Astrocyte (in vitro differentiated cells and primary cell): Measurements from ENCODE around the gene MAPK9. TPM values are rescaled to one million over a fixed set of nuclear protein-coding genes. Genes with fewer than 3 reads are reported as not detected.

ENCODE experiments used
- DNase-seq: peaks from one replicate; pipeline ENCODE4 v3.0.0-alpha.2; 2010; ENCODE audit warnings: low read depth
- FAIRE-seq: peaks from 2 replicates; lab custom pipeline; 2011; peaks lifted over from hg19 to GRCh38; lab: Jason Lieb, UNC
- H2AFZ ChIP-seq: 2 replicates; pipeline ENCODE4 v1.6.0; 2012; ENCODE audit warnings: low read depth, low read length, inconsistent platforms
- H3K27ac ChIP-seq: 2 replicates; pipeline ENCODE4 v1.5.1; 2011; ENCODE audit warnings: low read depth, low read length, inconsistent platforms
- H3K27me3 ChIP-seq: 2 replicates; pipeline ENCODE4 v1.6.0; 2011; ENCODE audit warnings: low read length, inconsistent platforms; ENCODE audit not compliant: insufficient read depth
- H3K36me3 ChIP-seq: 2 replicates; pipeline ENCODE4 v1.5.1; 2011; ENCODE audit warnings: low read length, inconsistent platforms; ENCODE audit not compliant: insufficient read depth
- H3K4me1 ChIP-seq: 2 replicates; pipeline ENCODE4 v1.5.1; 2011; ENCODE audit warnings: low read length, inconsistent platforms; ENCODE audit not compliant: insufficient read depth
- H3K4me2 ChIP-seq: 2 replicates; pipeline ENCODE4 v1.6.0; 2012; ENCODE audit warnings: low read length, inconsistent platforms
- H3K4me3 ChIP-seq: 2 replicates; pipeline ENCODE4 v1.5.1; 2011; ENCODE audit warnings: low read depth, mild to moderate bottlenecking, low read length, inconsistent platforms; ENCODE audit not compliant: insufficient read depth
- H3K79me2 ChIP-seq: 2 replicates; pipeline ENCODE4 v1.6.0; 2012; ENCODE audit warnings: mild to moderate bottlenecking, low read length, inconsistent platforms; ENCODE audit not compliant: insufficient read depth
- H3K9ac ChIP-seq: 2 replicates; pipeline ENCODE4 v1.6.0; 2012; ENCODE audit warnings: mild to moderate bottlenecking, low read length, inconsistent platforms
- H3K9me3 ChIP-seq: 2 replicates; pipeline ENCODE4 v1.5.1; 2012; ENCODE audit warnings: low read depth, mild to moderate bottlenecking, low read length, inconsistent platforms; ENCODE audit not compliant: insufficient read depth
- H4K20me1 ChIP-seq: 2 replicates; pipeline ENCODE4 v1.6.0; 2012; ENCODE audit warnings: low read length, inconsistent platforms; ENCODE audit not compliant: insufficient read depth
- H3K27ac Mint-ChIP-seq: one replicate; pipeline ENCODE4 v1.8.0; 2021; ENCODE audit warnings: mild to moderate bottlenecking, mixed read lengths; ENCODE audit not compliant: unreplicated experiment
- H3K27me3 Mint-ChIP-seq: one replicate; pipeline ENCODE4 v1.8.0; 2021; ENCODE audit warnings: low read depth, mixed read lengths; ENCODE audit not compliant: unreplicated experiment
- H3K36me3 Mint-ChIP-seq: one replicate; pipeline ENCODE4 v1.8.0; 2021; ENCODE audit warnings: low read depth, mixed read lengths; ENCODE audit not compliant: unreplicated experiment
- H3K4me1 Mint-ChIP-seq: one replicate; pipeline ENCODE4 v1.8.0; 2021; ENCODE audit warnings: low read depth, mixed read lengths; ENCODE audit not compliant: unreplicated experiment
- H3K4me3 Mint-ChIP-seq: one replicate; pipeline ENCODE4 v1.8.0; 2021; ENCODE audit warnings: mild to moderate bottlenecking, moderate library complexity, mixed read lengths; ENCODE audit not compliant: unreplicated experiment
- H3K9me3 Mint-ChIP-seq: one replicate; pipeline ENCODE4 v1.8.0; 2021; ENCODE audit warnings: mild to moderate bottlenecking, mixed read lengths; ENCODE audit not compliant: unreplicated experiment
- EZH2 ChIP-seq: IDR thresholded peaks from 2 replicates; pipeline ENCODE4 v1.6.1; 2012; ENCODE audit warnings: mild to moderate bottlenecking, low read length, inconsistent platforms; ENCODE audit not compliant: insufficient read depth
- total RNA-seq: library from RNA; stranded (reverse); gene quantifications from 2 replicates; pipeline ENCODE4 v1.2.1, GENCODE V29; 2021
- TF ChIP-seq, protein P1 (sequence below): IDR thresholded peaks from 2 replicates; pipeline ENCODE4 v1.5.1; 2011; ENCODE audit warnings: low read depth, mild to moderate bottlenecking, inconsistent platforms, low read length, moderate library complexity; ENCODE audit not compliant: insufficient read depth

Gene MAPK9
- total RNA-seq, 1 donor from 2014 or later: 34.0 TPM

DNA sequence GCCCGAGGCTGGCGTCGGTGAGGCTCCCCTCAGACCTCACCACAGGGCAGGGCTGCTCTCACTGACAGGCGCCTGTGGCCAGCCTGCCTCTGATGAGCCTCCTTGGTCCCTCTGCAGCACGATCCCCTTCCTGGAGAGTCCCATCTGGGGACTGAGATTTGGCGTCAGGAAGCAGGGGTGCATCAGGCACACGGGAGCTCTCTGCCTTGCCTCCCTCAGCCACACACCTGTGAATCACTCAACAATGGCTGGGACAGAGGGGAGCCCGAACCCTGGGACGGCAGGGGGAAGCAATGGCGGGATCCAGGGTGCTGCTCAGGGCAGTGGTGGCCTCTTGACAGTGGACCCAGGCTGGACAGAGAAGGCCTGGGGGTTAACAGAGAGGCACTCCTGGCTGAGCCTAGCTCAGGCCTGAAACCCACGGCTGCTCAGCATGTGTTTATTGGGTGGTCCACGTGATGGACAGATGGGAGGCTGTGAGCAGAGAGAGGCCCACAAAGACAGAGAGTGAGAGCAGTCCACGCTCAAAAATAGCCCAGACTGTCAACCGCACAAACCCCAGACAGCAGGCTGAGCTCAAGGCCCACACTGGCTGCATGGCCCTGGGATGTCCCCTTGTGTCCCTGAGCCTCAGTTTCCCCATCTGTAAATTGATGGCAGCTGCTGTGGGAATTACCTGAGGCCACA, 94.7 kb downstream of the MAPK9 start:
- H3K27me3 Mint-ChIP-seq: peaks cover 9% of the 10 kb centered on the region
- peaks cover 2% of the 10 kb centered on the region for H3K36me3 Mint-ChIP-seq
- no peaks in the 10 kb centered on the region for H4K20me1 ChIP-seq
- H3K79me2 ChIP-seq: no peaks in the 10 kb centered on the region
- no peaks in the 10 kb centered on the region for H3K9me3 Mint-ChIP-seq
- H3K36me3 ChIP-seq: no peaks in the 10 kb centered on the region
- no peaks in the 10 kb centered on the region for H3K4me1 ChIP-seq
- TF ChIP-seq, protein P1, sequence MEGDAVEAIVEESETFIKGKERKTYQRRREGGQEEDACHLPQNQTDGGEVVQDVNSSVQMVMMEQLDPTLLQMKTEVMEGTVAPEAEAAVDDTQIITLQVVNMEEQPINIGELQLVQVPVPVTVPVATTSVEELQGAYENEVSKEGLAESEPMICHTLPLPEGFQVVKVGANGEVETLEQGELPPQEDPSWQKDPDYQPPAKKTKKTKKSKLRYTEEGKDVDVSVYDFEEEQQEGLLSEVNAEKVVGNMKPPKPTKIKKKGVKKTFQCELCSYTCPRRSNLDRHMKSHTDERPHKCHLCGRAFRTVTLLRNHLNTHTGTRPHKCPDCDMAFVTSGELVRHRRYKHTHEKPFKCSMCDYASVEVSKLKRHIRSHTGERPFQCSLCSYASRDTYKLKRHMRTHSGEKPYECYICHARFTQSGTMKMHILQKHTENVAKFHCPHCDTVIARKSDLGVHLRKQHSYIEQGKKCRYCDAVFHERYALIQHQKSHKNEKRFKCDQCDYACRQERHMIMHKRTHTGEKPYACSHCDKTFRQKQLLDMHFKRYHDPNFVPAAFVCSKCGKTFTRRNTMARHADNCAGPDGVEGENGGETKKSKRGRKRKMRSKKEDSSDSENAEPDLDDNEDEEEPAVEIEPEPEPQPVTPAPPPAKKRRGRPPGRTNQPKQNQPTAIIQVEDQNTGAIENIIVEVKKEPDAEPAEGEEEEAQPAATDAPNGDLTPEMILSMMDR: no peak
- no peak for TF ChIP-seq EZH2
- no peaks in the 10 kb centered on the region for H3K9me3 ChIP-seq
- no peak overlapping the region for H3K4me2 ChIP-seq
- no peak overlapping the region for H3K27ac ChIP-seq
- no peak overlapping the region for H3K9ac ChIP-seq
- no peaks in the 10 kb centered on the region for H3K4me1 Mint-ChIP-seq
- H3K27ac Mint-ChIP-seq: no peak overlapping the region
- FAIRE-seq (no peak), DNase-seq (no peak)
- no peak overlapping the region for H3K4me3 ChIP-seq
- H2AFZ ChIP-seq: no peak overlapping the region
- no peaks in the 10 kb centered on the region for H3K27me3 ChIP-seq
- no peak overlapping the region for H3K4me3 Mint-ChIP-seq

DNA sequence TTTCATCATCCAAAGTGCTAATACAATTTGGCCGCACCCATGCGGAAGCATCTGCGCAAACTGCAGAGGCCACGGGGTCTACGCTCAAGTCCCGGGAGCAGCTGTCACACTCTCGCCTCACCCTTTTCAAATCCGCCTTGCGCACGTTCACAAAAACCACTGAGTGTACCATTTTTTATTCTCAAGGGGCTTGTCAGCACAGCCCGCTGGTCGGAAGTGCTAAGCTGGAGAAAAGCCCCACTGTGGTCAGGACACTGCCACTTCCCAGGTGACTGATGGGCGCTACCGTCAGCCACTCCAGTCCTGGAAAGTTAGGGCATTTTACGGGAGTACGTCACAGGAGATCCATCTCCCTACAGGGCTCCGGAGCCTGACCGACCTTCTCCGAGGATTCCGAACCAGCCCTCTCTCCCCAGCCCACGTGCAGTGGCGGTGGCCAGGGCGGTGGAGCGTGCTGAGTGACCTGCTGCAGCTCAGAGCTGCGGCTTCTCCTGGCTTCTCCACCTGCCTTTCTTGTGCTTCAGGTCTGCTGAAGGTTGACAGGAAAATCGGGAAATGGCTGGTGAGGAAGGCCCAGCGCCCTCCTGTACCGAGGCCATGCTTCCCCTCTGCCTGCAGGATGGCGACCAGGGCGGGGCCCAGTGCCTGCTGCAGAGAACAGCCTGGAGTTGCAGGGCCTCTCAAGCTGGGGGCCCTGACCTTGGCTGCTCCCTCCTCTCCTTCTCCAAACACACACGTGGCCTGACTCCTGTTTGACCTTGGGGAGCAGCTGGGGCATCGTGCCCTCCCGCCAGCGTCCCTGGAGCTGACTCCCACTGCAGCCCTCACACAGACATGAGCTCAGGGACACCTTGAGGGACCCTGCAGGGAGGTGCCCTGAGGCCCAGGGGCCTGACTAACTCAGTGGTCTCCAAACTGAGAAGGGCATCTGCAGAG, 97.2 kb downstream of the MAPK9 start:
- no peak overlapping the region for H2AFZ ChIP-seq
- H3K36me3 ChIP-seq: no peaks in the 10 kb centered on the region
- H3K9me3 ChIP-seq: no peaks in the 10 kb centered on the region
- no peaks in the 10 kb centered on the region for H3K79me2 ChIP-seq
- peaks cover 2% of the 10 kb centered on the region for H3K36me3 Mint-ChIP-seq
- no peak overlapping the region for H3K4me3 Mint-ChIP-seq
- H3K4me1 Mint-ChIP-seq: no peaks in the 10 kb centered on the region
- FAIRE-seq (no peak), DNase-seq (no peak)
- TF ChIP-seq EZH2: no peak
- TF ChIP-seq, protein P1: no peak
- no peak overlapping the region for H3K27ac Mint-ChIP-seq
- no peak overlapping the region for H3K4me3 ChIP-seq
- H3K27me3 Mint-ChIP-seq: peaks cover 4% of the 10 kb centered on the region
- no peak overlapping the region for H3K9ac ChIP-seq
- no peaks in the 10 kb centered on the region for H3K27me3 ChIP-seq
- H4K20me1 ChIP-seq: no peaks in the 10 kb centered on the region
- H3K27ac ChIP-seq: no peak overlapping the region
- H3K9me3 Mint-ChIP-seq: no peaks in the 10 kb centered on the region
- H3K4me1 ChIP-seq: no peaks in the 10 kb centered on the region
- no peak overlapping the region for H3K4me2 ChIP-seq
